Memory B cell (primary cell): Measurements from ENCODE around the gene CHD6.
A peak's percentile ranks its signal among the peaks of the same experiment; 100 is the strongest.

Source experiments
- ATAC-seq: fragments of 150-1000 bp; cut with Tn5 transposase; 2 replicates; pipeline ENCODE4 v1.10.0; 2021; ENCODE audit warnings: low read depth, mild to moderate bottlenecking, moderate library complexity
- DNase-seq, 2 donors: peaks; one replicate each; pipeline ENCODE4 v3.0.0; 2022; ENCODE audit warnings: low spot score in 2 of 2
- H3K27ac Mint-ChIP-seq: one replicate; pipeline ENCODE4 v1.8.0; 2022; ENCODE audit warnings: mild to moderate bottlenecking, moderate library complexity, mixed read lengths
- H3K27me3 Mint-ChIP-seq: one replicate; pipeline ENCODE4 v1.8.0; 2022; ENCODE audit warnings: mixed read lengths
- H3K36me3 Mint-ChIP-seq: one replicate; pipeline ENCODE4 v1.8.0; 2022; ENCODE audit warnings: mild to moderate bottlenecking, mixed read lengths
- H3K4me1 Mint-ChIP-seq: one replicate; pipeline ENCODE4 v1.8.0; 2022; ENCODE audit warnings: mixed read lengths
- H3K4me3 Mint-ChIP-seq: one replicate; pipeline ENCODE4 v1.8.0; 2022; ENCODE audit warnings: mild to moderate bottlenecking, moderate library complexity, mixed read lengths
- H3K9me3 Mint-ChIP-seq: one replicate; pipeline ENCODE4 v1.8.0; 2022; ENCODE audit warnings: mixed read lengths

The CHD6 gene

DNA sequence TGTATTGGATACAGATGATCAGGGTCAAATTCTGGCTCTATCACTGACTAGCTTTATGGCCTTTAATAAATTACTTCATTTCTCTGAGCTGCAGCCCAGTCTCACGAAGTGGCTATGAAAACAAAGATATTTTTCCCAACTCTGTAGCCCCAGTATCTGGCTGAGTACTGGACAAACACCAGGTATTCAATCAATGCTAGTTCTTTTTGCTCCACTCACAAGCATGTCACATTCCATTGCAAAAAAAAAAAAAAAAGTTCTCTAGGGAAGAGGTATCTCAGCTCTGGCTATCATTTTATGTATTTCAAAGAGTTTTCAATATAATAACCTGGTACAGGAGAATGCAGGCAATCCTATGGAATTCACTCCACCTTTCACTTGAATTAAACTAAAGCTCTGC is 3.1 kb downstream of the CHD6 start:
- DNase-seq: no peak
- H3K27ac Mint-ChIP-seq: no peak overlapping the region
- H3K9me3 Mint-ChIP-seq: no peaks in the 10 kb centered on the region
- no peak for ATAC-seq
- H3K4me3 Mint-ChIP-seq: no peak overlapping the region
- H3K27me3 Mint-ChIP-seq: no peaks in the 10 kb centered on the region
- peaks cover 31% of the 10 kb centered on the region for H3K4me1 Mint-ChIP-seq
- peaks cover 2% of the 10 kb centered on the region for H3K36me3 Mint-ChIP-seq

DNA sequence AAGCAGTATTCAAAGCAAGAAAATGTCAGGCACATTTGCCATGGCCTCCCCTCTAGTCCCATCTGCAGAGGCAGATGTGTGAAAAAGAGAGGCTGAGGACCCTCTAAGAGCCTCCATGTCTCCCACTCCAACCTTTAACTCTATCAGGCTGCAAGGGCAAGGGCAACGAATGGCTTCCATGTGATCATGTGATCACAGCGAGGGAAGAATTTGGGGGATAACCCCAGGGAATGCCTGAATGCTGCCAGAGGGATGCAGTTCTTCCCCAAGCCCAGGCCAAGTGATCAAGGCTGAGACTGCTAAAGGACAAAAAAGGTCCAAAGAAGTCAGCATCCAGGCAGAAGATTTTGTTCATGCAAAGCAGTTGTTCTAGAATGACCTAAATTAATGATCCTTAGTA is 4.9 kb downstream of the CHD6 start:
- Mint-ChIP-seq H3K27ac (no peak overlapping the region), H3K27me3 (no peaks in the 10 kb centered on the region), H3K4me3 (no peak overlapping the region), H3K36me3 (peaks cover 4% of the 10 kb centered on the region), H3K9me3 (no peaks in the 10 kb centered on the region), H3K4me1 (peaks cover 35% of the 10 kb centered on the region)
- ATAC-seq (no peak), DNase-seq (no peak)

DNA sequence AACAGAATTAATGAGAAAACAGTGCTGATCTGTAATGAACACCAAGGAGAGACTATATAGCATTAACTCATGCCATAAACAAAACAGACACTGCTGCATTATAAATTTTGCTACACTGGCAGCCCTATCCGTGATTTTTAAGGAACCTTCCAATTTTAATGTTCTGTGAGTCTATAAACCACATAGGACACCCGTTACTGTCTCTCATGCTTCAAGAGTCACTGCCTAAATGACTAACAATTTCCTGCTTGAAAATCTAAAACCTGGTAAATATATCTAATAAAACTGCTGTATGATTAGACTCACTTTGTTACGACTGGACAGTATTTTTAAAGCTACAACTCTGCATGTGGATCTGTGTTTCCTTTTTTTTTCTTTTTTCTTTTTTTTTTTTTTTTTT is 8.7 kb downstream of the CHD6 start:
- Mint-ChIP-seq H3K27ac (peak overlapping the region; percentile 49), H3K4me1 (peaks cover 36% of the 10 kb centered on the region), H3K36me3 (peaks cover 15% of the 10 kb centered on the region), H3K9me3 (peaks cover 2% of the 10 kb centered on the region), H3K27me3 (no peaks in the 10 kb centered on the region), H3K4me3 (peak overlapping the region; percentile 8)
- ATAC-seq (no peak), DNase-seq (no peak)

DNA sequence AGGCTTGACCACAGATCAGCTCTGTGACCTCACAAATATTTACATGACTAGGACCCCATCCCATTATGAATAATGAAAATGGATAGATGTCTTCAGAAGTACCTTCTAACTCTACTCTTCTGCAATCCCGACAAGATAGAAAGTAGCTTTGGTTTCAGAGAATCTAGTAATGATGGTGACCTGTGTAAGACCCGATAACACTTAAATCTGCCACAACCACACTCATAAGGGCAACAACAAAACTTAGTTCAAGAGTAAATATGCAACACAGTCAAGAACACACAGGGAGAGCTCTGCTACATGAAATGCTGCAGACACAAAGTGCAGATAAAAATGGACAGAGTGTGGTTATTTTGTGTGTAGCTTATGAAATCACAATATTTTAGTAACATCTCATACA is 9.6 kb downstream of the CHD6 start:
- H3K27me3 Mint-ChIP-seq: no peaks in the 10 kb centered on the region
- no peak overlapping the region for H3K27ac Mint-ChIP-seq
- ATAC-seq (no peak), DNase-seq (no peak)
- H3K4me3 Mint-ChIP-seq: peak overlapping the region; percentile 22
- peaks cover 2% of the 10 kb centered on the region for H3K9me3 Mint-ChIP-seq
- H3K36me3 Mint-ChIP-seq: peaks cover 17% of the 10 kb centered on the region
- H3K4me1 Mint-ChIP-seq: peaks cover 39% of the 10 kb centered on the region

DNA sequence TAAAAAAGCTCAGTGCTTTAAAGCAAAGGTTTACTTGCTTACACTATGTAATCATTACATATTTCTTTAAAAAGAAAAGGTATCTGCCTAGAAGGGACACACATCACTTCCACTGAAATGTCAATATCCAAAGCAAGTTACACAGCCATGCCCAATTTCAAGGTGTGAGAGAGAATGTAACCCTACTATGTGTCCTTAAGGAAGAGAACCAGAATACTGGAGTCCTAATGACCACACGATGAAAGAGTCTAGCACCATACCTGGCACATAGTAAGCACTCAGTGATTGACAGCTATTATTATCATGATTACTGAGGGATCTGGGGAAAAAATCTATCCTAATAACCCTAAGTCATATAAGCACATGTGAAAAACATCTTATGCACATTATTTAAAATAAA is 10.4 kb downstream of the CHD6 start:
- H3K36me3 Mint-ChIP-seq: peaks cover 17% of the 10 kb centered on the region
- no peaks in the 10 kb centered on the region for H3K27me3 Mint-ChIP-seq
- no peak for DNase-seq
- H3K27ac Mint-ChIP-seq: no peak overlapping the region
- no peak for ATAC-seq
- peaks cover 2% of the 10 kb centered on the region for H3K9me3 Mint-ChIP-seq
- peaks cover 37% of the 10 kb centered on the region for H3K4me1 Mint-ChIP-seq
- no peak overlapping the region for H3K4me3 Mint-ChIP-seq

DNA sequence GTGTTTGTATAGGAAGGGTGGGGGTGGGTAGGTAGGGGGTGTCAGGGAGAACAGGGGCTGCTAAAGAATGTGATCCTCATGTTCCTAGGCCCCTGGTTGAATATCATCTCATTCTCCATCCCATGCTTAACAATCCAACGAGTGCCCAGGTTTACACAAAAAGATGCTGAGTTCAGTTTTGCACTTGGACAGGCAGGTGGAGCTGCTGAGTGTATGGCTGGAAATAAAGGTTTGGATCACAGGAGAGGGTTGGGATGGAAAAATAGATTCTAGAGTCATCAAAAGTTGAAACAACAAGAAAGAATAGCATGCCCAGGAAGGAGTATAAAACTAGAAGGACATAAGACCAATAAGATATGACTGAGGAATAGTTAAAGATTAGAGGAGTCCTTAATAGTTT is 14.2 kb downstream of the CHD6 start:
- no peak overlapping the region for H3K27ac Mint-ChIP-seq
- ATAC-seq (no peak), DNase-seq (no peak)
- peaks cover 33% of the 10 kb centered on the region for H3K4me1 Mint-ChIP-seq
- H3K4me3 Mint-ChIP-seq: no peak overlapping the region
- peaks cover 19% of the 10 kb centered on the region for H3K9me3 Mint-ChIP-seq
- H3K36me3 Mint-ChIP-seq: peaks cover 38% of the 10 kb centered on the region
- no peaks in the 10 kb centered on the region for H3K27me3 Mint-ChIP-seq

DNA sequence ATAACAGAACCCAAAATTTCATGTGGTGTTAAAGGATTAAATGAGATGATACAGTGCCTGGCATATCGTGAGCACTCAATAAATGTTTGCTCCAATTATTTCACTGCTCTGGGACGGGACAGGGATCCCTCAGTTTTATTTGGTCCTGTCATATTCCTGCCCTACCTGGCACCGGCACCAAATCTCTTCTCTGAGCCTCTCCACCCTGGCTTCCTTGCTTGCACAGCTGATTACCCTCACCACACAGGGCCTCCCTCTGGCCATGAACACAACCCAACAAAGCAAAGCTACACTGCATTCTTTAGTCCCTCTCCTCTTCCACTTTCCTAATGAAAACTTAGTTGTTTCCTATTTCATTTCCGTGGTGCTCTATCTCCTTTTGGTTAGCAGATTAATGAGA is 16.4 kb downstream of the CHD6 start:
- peaks cover 18% of the 10 kb centered on the region for H3K4me1 Mint-ChIP-seq
- H3K9me3 Mint-ChIP-seq: peaks cover 22% of the 10 kb centered on the region
- no peaks in the 10 kb centered on the region for H3K27me3 Mint-ChIP-seq
- peaks cover 43% of the 10 kb centered on the region for H3K36me3 Mint-ChIP-seq
- no peak overlapping the region for H3K27ac Mint-ChIP-seq
- H3K4me3 Mint-ChIP-seq: no peak overlapping the region
- ATAC-seq (no peak), DNase-seq (no peak)

DNA sequence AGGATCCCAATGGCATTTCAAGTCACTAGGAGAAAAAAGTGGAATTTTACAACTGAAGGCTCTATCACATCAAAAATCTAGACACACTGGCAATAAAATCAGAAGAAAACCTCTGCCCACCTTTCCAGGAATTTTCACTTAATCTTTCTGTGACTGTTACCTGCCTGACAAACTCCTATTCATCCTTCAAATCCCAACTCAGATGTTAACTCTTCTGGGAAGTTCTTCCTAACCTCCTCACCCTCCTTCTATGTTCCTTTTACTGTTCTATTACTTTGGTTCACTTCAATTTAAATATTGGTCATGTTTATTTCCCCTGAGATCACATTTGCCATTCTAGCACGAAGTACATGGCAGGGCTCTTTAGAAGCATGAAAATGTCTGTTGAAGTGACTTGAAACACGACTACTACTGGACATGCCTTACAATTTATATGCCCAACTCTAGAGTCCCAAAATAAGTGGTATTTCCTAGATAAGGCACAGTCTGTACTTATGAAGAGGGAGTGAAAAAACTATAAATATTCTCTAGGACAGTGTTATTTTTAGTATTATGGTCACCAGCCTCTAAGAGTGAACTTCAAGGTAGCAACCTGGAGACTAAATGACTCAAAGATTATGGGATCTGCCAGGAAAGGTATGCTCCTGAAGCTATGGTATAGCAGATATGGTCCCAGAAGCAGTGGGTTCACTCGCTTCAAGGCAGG is 17.1 kb downstream of the CHD6 start:
- DNase-seq (no peak), ATAC-seq (no peak)
- no peak overlapping the region for H3K4me3 Mint-ChIP-seq
- peaks cover 45% of the 10 kb centered on the region for H3K36me3 Mint-ChIP-seq
- H3K27ac Mint-ChIP-seq: no peak overlapping the region
- peaks cover 21% of the 10 kb centered on the region for H3K4me1 Mint-ChIP-seq
- H3K9me3 Mint-ChIP-seq: peaks cover 24% of the 10 kb centered on the region
- H3K27me3 Mint-ChIP-seq: no peaks in the 10 kb centered on the region

DNA sequence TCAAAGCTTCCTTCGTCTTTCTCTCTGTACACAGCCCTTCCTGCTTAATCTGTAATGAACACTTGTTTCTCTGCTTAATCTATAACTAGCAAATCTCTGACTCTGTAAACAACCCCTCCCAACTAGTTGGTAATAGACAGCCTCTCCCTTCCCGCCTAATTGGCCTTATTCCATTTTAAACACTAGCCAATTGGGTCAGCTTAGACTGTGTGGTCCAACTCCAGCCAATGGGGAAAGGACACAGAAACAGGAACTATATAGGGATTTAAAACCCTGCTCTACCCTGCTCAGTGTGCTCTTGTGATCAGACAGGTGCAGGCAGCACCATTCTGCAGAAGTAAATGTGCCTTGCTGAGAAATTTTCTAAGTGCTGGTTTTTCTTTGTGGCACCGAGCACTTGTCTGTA is 18.5 kb downstream of the CHD6 start:
- no peak overlapping the region for H3K27ac Mint-ChIP-seq
- H3K36me3 Mint-ChIP-seq: peaks cover 53% of the 10 kb centered on the region
- H3K9me3 Mint-ChIP-seq: peaks cover 27% of the 10 kb centered on the region
- peaks cover 20% of the 10 kb centered on the region for H3K4me1 Mint-ChIP-seq
- DNase-seq (no peak), ATAC-seq (no peak)
- no peaks in the 10 kb centered on the region for H3K27me3 Mint-ChIP-seq
- H3K4me3 Mint-ChIP-seq: no peak overlapping the region

DNA sequence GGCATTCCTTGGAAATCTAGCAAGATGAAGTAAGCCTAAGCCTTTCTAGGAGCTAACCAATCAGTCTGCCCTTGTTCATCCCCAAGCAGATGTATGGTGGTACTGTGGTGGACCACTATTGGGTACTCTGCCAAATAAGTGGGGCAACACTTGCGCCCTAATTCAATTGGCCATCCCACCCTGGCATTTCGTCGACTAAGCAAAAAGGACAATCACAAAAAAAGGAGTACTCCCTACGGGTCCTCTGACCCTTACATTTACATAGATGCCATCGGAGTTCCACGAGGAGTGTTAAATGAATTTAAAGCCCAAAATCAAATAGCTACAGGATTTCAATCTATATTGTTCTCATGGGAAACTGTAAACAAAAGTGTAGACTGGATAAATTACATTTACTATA is 19.5 kb downstream of the CHD6 start:
- no peak for DNase-seq
- no peak overlapping the region for H3K4me3 Mint-ChIP-seq
- ATAC-seq: no peak
- peaks cover 25% of the 10 kb centered on the region for H3K4me1 Mint-ChIP-seq
- no peak overlapping the region for H3K27ac Mint-ChIP-seq
- peaks cover 57% of the 10 kb centered on the region for H3K36me3 Mint-ChIP-seq
- H3K27me3 Mint-ChIP-seq: no peaks in the 10 kb centered on the region
- peaks cover 32% of the 10 kb centered on the region for H3K9me3 Mint-ChIP-seq

DNA sequence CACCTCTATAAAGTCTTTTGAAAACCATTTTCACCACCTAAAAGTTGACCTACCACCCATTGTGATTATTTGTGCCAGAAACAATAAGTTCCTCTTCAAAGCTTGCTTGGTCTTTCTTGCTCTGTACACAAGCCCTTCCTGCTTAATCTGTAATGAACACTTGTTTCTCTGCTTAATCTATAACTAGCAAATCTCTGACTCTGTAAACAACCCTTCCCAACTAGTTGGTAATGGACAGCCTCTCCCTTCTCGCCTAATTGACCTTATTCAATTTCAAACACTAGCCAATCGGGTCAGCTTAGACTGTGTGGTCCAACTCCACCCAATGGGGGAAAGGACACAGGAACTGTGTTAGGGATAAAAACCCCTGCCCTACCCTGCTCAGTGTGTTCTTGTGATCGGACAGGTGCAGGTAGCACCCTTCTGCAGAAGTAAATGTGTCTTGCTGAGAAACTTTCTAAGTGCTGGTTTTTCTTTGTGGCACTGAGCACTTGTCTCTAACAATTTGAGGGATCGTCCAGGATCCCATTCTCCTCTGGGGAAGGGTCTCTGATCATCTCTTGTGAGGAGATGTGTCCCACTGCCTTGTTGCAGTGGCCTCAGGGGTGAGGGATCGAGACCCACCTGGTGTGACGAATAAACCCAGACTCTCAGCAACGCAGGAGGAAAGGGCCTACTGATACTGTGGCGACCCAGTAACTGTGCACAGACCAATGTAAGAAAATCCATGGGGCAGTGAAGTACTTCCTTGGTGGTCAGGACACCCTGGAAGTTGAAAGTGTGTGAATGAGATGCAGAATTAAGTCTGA is 23.5 kb downstream of the CHD6 start:
- ATAC-seq (no peak), DNase-seq (no peak)
- peaks cover 21% of the 10 kb centered on the region for H3K9me3 Mint-ChIP-seq
- H3K27me3 Mint-ChIP-seq: no peaks in the 10 kb centered on the region
- H3K4me3 Mint-ChIP-seq: no peak overlapping the region
- H3K36me3 Mint-ChIP-seq: peaks cover 43% of the 10 kb centered on the region
- H3K27ac Mint-ChIP-seq: peak overlapping the region; percentile 54
- H3K4me1 Mint-ChIP-seq: peaks cover 27% of the 10 kb centered on the region

DNA sequence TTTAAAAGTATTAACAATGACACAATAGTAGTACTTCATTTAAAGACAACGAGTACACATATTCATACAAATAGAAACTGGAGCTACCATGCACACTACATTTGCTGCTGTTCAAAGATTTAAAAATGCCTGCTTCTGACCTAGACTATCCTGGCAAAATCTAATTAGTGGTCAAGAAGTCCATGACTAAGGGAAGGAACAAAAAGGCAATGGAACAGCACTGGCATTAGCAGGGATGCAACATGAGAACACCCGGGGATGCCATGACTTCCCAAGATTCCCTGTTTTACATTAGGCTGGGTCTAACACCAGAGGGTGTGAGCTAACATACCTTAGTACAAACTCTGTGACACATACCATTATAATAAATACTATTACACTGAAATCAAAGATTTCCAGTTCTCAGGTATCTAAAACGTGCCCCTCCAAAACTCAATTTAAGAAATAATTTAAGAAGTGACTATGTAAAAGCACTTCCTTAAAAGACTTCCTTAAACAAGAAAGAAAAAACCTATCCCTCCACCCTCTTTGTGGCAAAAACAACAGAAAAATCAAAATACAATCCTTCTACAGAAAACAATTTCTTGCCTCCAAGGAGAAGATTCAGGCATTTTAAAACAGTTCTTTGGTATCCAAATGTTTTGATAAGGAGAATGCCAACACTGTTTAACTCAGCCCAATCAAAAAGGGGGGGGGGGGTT is 25.5 kb downstream of the CHD6 start:
- peaks cover 15% of the 10 kb centered on the region for H3K9me3 Mint-ChIP-seq
- no peak overlapping the region for H3K27ac Mint-ChIP-seq
- ATAC-seq: no peak
- H3K4me1 Mint-ChIP-seq: peaks cover 34% of the 10 kb centered on the region
- H3K4me3 Mint-ChIP-seq: peak overlapping the region; percentile 1
- no peaks in the 10 kb centered on the region for H3K27me3 Mint-ChIP-seq
- peaks cover 36% of the 10 kb centered on the region for H3K36me3 Mint-ChIP-seq
- no peak for DNase-seq

DNA sequence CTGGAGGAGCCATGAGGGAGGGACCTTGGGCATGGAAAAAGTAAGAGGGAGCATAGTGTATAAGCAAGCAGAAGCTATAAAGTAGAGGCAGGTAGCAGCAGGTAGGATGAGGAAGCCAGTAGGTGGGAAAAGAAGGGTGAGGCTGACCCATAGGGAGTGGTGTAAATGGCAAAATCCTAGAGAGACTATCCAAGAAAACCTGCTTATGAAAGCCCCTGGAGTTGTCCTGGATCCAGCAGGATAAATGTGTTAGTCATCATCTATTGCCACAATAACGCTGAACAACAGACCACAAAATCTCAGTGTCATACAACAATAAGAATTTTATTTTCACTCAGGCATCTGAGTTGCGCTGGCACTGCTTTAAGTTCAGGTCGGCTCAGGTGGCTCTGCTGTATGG is 30.2 kb downstream of the CHD6 start:
- Mint-ChIP-seq H3K36me3 (peaks cover 32% of the 10 kb centered on the region), H3K4me1 (peaks cover 17% of the 10 kb centered on the region), H3K27ac (no peak overlapping the region), H3K27me3 (no peaks in the 10 kb centered on the region), H3K4me3 (no peak overlapping the region), H3K9me3 (peaks cover 11% of the 10 kb centered on the region)
- DNase-seq (no peak), ATAC-seq (no peak)

DNA sequence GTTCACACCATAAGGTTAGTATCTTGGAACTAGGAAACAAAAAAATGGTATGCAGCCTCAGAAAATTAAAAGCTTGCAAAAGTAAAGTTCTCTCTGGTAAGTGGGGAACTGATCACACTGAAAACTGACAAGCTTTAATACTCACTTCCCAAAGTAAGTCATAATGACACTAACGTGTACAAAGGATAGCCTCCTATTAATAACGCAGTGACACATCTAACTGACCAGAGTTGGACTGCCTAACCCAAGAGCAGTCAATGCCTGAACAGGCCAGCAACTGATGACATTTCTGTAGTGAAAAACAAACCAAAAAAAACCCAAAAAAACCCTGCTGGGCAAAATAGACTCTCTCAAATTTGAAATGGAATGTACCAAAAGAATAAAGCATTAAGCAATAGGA is 30.7 kb downstream of the CHD6 start:
- DNase-seq: no peak
- Mint-ChIP-seq H3K4me3 (no peak overlapping the region), H3K9me3 (peaks cover 11% of the 10 kb centered on the region)

More for the DNA sequence above, 30.7 kb downstream of the CHD6 start:
- Mint-ChIP-seq H3K27ac (no peak overlapping the region), H3K4me1 (peaks cover 17% of the 10 kb centered on the region), H3K36me3 (peaks cover 34% of the 10 kb centered on the region), H3K27me3 (no peaks in the 10 kb centered on the region)
- no peak for ATAC-seq
